KMS-11 (cell line): Measurements from ENCODE around the gene PERP.

Source experiments
- H2AFZ ChIP-seq: fragments of 200-600 bp; sonication (generic); 2 replicates; pipeline ENCODE4 v1.6.1; 2016; ENCODE audit warnings: antibody characterized with exemption, mixed run types, low read depth
- H3K27ac ChIP-seq: fragments of 200-600 bp; sonication (generic); 2 replicates; pipeline ENCODE4 v1.6.1; 2016; ENCODE audit warnings: mild to moderate bottlenecking, mixed run types
- H3K27me3 ChIP-seq: fragments of 200-600 bp; sonication (generic); 2 replicates; pipeline ENCODE4 v1.6.1; 2017; ENCODE audit warnings: mild to moderate bottlenecking, low read depth, mixed run types, moderate library complexity; ENCODE audit not compliant: insufficient read depth
- H3K36me3 ChIP-seq: fragments of 200-600 bp; sonication (generic); 2 replicates; pipeline ENCODE4 v1.6.1; 2017; ENCODE audit warnings: mild to moderate bottlenecking, mixed run types; ENCODE audit not compliant: insufficient read depth
- H3K4me1 ChIP-seq: fragments of 200-600 bp; sonication (generic); 2 replicates; pipeline ENCODE4 v1.6.1; 2016; ENCODE audit warnings: mild to moderate bottlenecking, low read depth, mixed run types; ENCODE audit not compliant: poor library complexity, severe bottlenecking
- H3K4me2 ChIP-seq: fragments of 200-600 bp; sonication (generic); 2 replicates; pipeline ENCODE4 v1.7.0; 2016; ENCODE audit warnings: mild to moderate bottlenecking, mixed run types
- H3K4me3 ChIP-seq: fragments of 200-600 bp; sonication (generic); IDR thresholded peaks from 2 replicates; pipeline ENCODE4 v1.6.1; 2017; ENCODE audit warnings: low read depth, low read length, mixed read lengths; ENCODE audit not compliant: insufficient read depth
- H3K79me2 ChIP-seq: fragments of 200-600 bp; sonication (generic); 2 replicates; pipeline ENCODE4 v1.6.1; 2016; ENCODE audit warnings: low read depth, mixed run types; ENCODE audit not compliant: insufficient read depth
- H3K9ac ChIP-seq: fragments of 200-600 bp; sonication (generic); 2 replicates; pipeline ENCODE4 v1.6.1; 2016; ENCODE audit warnings: mild to moderate bottlenecking, mixed run types
- H4K20me1 ChIP-seq: fragments of 200-600 bp; sonication (generic); 2 replicates; pipeline ENCODE4 v1.6.1; 2016; ENCODE audit warnings: mild to moderate bottlenecking, mixed run types; ENCODE audit not compliant: insufficient read depth
- TF ChIP-seq, protein P1 (sequence below): fragments of 200-600 bp; sonication (generic); conservative IDR thresholded peaks from 2 replicates; pipeline ENCODE4 v1.6.1; 2017; ENCODE audit warnings: low read depth, mild to moderate bottlenecking, antibody characterized with exemption, low read length, moderate library complexity, mixed read lengths

The PERP gene

DNA sequence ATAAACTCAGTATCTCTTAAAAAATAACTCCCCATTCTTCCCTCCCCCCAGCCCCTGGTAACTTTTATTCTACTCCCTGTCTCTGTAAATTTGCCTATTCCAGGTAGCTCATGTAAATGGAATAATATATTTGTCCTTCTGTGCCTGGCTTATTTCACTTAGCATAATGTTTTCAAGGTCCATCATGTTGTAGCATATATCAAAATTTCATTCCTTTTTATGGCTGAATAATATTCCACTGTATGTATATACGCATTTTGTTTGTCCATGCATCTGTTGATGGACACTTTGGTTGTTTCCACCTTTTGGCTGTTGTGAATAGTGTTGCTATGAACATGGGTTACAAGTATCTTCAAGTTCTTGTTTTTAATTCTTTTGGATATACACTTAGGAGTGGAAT lies 13.0 kb downstream of the PERP start:
- TF ChIP-seq, protein P1, sequence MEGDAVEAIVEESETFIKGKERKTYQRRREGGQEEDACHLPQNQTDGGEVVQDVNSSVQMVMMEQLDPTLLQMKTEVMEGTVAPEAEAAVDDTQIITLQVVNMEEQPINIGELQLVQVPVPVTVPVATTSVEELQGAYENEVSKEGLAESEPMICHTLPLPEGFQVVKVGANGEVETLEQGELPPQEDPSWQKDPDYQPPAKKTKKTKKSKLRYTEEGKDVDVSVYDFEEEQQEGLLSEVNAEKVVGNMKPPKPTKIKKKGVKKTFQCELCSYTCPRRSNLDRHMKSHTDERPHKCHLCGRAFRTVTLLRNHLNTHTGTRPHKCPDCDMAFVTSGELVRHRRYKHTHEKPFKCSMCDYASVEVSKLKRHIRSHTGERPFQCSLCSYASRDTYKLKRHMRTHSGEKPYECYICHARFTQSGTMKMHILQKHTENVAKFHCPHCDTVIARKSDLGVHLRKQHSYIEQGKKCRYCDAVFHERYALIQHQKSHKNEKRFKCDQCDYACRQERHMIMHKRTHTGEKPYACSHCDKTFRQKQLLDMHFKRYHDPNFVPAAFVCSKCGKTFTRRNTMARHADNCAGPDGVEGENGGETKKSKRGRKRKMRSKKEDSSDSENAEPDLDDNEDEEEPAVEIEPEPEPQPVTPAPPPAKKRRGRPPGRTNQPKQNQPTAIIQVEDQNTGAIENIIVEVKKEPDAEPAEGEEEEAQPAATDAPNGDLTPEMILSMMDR, result no peak

DNA sequence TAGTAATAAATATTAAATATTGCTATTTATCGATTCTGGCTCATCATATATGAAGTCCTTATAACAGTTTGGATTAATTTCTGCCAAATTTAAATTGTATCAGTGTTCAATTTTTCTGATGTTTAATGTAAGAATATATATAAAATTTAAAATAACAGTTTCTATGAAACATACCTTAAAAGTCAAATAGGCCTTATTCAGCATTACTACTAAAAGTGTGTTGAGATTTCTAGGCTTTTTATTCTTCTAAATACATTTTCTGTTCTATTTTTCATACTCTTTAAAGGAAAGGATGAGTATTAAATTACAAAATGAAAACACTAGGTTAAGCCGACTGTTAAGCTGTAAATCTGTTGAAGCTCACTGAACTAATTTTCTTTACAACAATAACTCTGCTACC lies 13.6 kb downstream of the PERP start:
- Histone ChIP-seq H3K4me1 (no peaks in the 10 kb centered on the region), H3K9ac (no peak overlapping the region), H3K4me2 (no peak overlapping the region), H3K4me3 (no peak overlapping the region), H2AFZ (no peak overlapping the region), H3K36me3 (no peaks in the 10 kb centered on the region), H3K27me3 (no peaks in the 10 kb centered on the region), H3K79me2 (no peaks in the 10 kb centered on the region), H4K20me1 (no peaks in the 10 kb centered on the region), H3K27ac (no peak overlapping the region)
- TF ChIP-seq, protein P1, result no peak

More for the DNA sequence above, 13.0 kb downstream of the PERP start:
- H3K4me3 ChIP-seq, result no peak overlapping the region
- H3K4me1 ChIP-seq, result no peaks in the 10 kb centered on the region
- no peaks in the 10 kb centered on the region for H4K20me1 ChIP-seq
- no peaks in the 10 kb centered on the region for H3K36me3 ChIP-seq
- H3K27ac ChIP-seq, result no peak overlapping the region
- H3K79me2 ChIP-seq, result no peaks in the 10 kb centered on the region
- H3K9ac ChIP-seq, result no peak overlapping the region
- no peak overlapping the region for H2AFZ ChIP-seq
- no peak overlapping the region for H3K4me2 ChIP-seq
- H3K27me3 ChIP-seq, result no peaks in the 10 kb centered on the region

DNA sequence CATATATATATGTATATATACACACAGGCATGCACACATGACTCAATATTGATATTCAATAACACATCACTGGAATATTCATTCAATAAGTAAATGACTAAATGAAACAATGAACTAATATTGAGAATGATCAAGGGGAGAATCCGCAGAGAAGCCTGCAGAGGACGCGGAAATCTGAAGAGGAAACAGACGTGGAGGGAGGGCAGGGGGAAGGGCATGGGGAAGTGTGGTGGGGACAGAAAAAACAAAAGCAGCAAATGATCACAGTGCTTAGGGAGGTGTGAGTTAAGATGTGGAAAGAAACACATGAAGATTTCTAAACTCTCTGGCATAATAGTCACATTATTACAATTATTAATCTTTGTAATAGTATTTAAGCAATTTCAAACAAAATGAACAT lies 14.5 kb downstream of the PERP start:
- TF ChIP-seq, protein P1, result no peak
- H3K4me1 ChIP-seq, result no peaks in the 10 kb centered on the region
- H3K27ac ChIP-seq, result no peak overlapping the region
- no peaks in the 10 kb centered on the region for H3K79me2 ChIP-seq
- no peak overlapping the region for H3K4me2 ChIP-seq
- H3K36me3 ChIP-seq, result no peaks in the 10 kb centered on the region
- no peak overlapping the region for H3K9ac ChIP-seq
- no peaks in the 10 kb centered on the region for H3K27me3 ChIP-seq
- H4K20me1 ChIP-seq, result no peaks in the 10 kb centered on the region
- no peak overlapping the region for H2AFZ ChIP-seq
- H3K4me3 ChIP-seq, result no peak overlapping the region

DNA sequence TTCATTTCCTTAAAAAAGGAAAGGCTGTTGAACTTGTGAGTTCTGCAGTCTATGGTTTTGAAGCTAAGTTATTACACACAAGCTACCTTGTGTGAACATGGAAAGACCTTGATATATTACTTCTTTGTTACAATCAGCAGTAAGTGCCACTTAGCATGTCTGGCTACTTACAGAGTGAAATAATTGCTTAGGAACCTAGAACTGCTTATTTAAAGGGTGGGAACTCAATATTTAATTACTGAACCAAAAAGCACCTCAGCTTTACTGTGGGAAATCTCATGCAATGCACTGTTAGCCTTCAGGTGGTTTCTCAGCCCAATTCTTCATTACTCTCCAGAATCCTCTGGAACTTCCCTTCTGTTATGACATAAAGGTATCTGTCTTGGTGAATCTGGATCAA lies 17.9 kb downstream of the PERP start:
- H3K9ac ChIP-seq, result no peak overlapping the region
- H3K4me1 ChIP-seq, result no peaks in the 10 kb centered on the region
- TF ChIP-seq, protein P1, result no peak
- no peaks in the 10 kb centered on the region for H3K79me2 ChIP-seq
- no peaks in the 10 kb centered on the region for H3K36me3 ChIP-seq
- no peaks in the 10 kb centered on the region for H3K27me3 ChIP-seq
- H2AFZ ChIP-seq, result no peak overlapping the region
- no peak overlapping the region for H3K4me2 ChIP-seq
- H3K4me3 ChIP-seq, result no peak overlapping the region
- H4K20me1 ChIP-seq, result no peaks in the 10 kb centered on the region
- H3K27ac ChIP-seq, result no peak overlapping the region
